Neuron (in vitro differentiated cells): ENCODE measurements around the gene SH2B2.
A peak's percentile ranks its signal among the peaks of the same experiment; 100 is the strongest.
"Not testable (repeated sequence)": the region's sequence is repeated elsewhere in the genome, so short reads cannot be mapped to it uniquely, and the experiment has no call there.

Experiments
- H2AFZ ChIP-seq: one replicate; pipeline ENCODE4 v1.6.1; 2013; ENCODE audit warnings: low read depth, mild to moderate bottlenecking, inconsistent platforms, low read length, moderate library complexity
- H3K27me3 ChIP-seq: one replicate; pipeline ENCODE4 v1.6.1; 2013; ENCODE audit warnings: low read length; ENCODE audit not compliant: insufficient read depth
- H3K36me3 ChIP-seq: one replicate; pipeline ENCODE4 v1.6.1; 2013; ENCODE audit warnings: low read length; ENCODE audit not compliant: insufficient read depth
- H3K4me1 ChIP-seq: one replicate; pipeline ENCODE4 v1.6.1; 2013; ENCODE audit warnings: low read length; ENCODE audit not compliant: insufficient read depth
- H3K4me3 ChIP-seq: 2 replicates; pipeline ENCODE4 v1.5.1; 2013; ENCODE audit warnings: mild to moderate bottlenecking, low read length, moderate library complexity
- H3K9me3 ChIP-seq: one replicate; pipeline ENCODE4 v1.6.1; 2013; ENCODE audit warnings: low read length

Gene SH2B2

GRCh38 chr7:102329366-102329765 is 42.7 kb downstream of the SH2B2 start:
- not testable (repeated sequence) for H3K36me3 ChIP-seq, H3K4me3 ChIP-seq, H3K4me1 ChIP-seq, H3K27me3 ChIP-seq, H3K9me3 ChIP-seq, H2AFZ ChIP-seq

GRCh38 chr7:102330666-102331460 is 44.2 kb downstream of the SH2B2 start:
- not testable (repeated sequence) for H3K9me3 ChIP-seq, H3K4me3 ChIP-seq, H2AFZ ChIP-seq, H3K4me1 ChIP-seq, H3K27me3 ChIP-seq, H3K36me3 ChIP-seq

GRCh38 chr7:102335574-102335973 is 48.9 kb downstream of the SH2B2 start:
- not testable (repeated sequence) for H3K36me3 ChIP-seq, H3K9me3 ChIP-seq, H3K27me3 ChIP-seq, H3K4me3 ChIP-seq, H2AFZ ChIP-seq, H3K4me1 ChIP-seq

- not testable (repeated sequence) for H3K4me1 ChIP-seq
Observed at GRCh38 chr7:102337002-102337401, 50.3 kb downstream of the SH2B2 start.

GRCh38 chr7:102337420-102337819 is 50.8 kb downstream of the SH2B2 start:
- not testable (repeated sequence) for H3K36me3 ChIP-seq, H3K27me3 ChIP-seq, H3K4me3 ChIP-seq, H3K4me1 ChIP-seq, H2AFZ ChIP-seq, H3K9me3 ChIP-seq

More at GRCh38 chr7:102337002-102337401, 50.3 kb downstream of the SH2B2 start:
- H2AFZ ChIP-seq, H3K9me3 ChIP-seq, H3K4me3 ChIP-seq, H3K27me3 ChIP-seq, H3K36me3 ChIP-seq: not testable (repeated sequence)

- H3K4me3 ChIP-seq, H3K36me3 ChIP-seq, H3K4me1 ChIP-seq, H2AFZ ChIP-seq, H3K27me3 ChIP-seq, H3K9me3 ChIP-seq: not testable (repeated sequence)
Observed at GRCh38 chr7:102340599-102341368, 54.1 kb downstream of the SH2B2 start.

- not testable (repeated sequence) for H3K4me3 ChIP-seq, H3K4me1 ChIP-seq, H3K9me3 ChIP-seq, H3K27me3 ChIP-seq, H2AFZ ChIP-seq, H3K36me3 ChIP-seq
Observed at GRCh38 chr7:102346983-102347382, 60.3 kb downstream of the SH2B2 start.

- not testable (repeated sequence) for H3K4me1 ChIP-seq, H3K9me3 ChIP-seq, H3K36me3 ChIP-seq, H3K27me3 ChIP-seq, H3K4me3 ChIP-seq, H2AFZ ChIP-seq
Observed at GRCh38 chr7:102356344-102356743, 69.7 kb downstream of the SH2B2 start, which contains the start of gene SPDYE6. Gene SPDYE6 (minus strand): TSS chr7:102356444. CDS start chr7:102356023, 421 bp downstream.

GRCh38 chr7:102363549-102364393 is 77.1 kb downstream of the SH2B2 start:
- Histone ChIP-seq H3K4me3 (peak overlapping the region; percentile 52), H2AFZ (peak overlapping the region; percentile 40)
- not testable (repeated sequence) for H3K4me1 ChIP-seq, H3K27me3 ChIP-seq, H3K9me3 ChIP-seq, H3K36me3 ChIP-seq

GRCh38 chr7:102364394-102364886 is 77.8 kb downstream of the SH2B2 start:
- not testable (repeated sequence) for H3K27me3 ChIP-seq, H3K9me3 ChIP-seq, H3K4me1 ChIP-seq, H3K36me3 ChIP-seq, H2AFZ ChIP-seq
- peak overlapping the region; percentile 52 for H3K4me3 ChIP-seq

GRCh38 chr7:102365390-102365789 is 78.7 kb downstream of the SH2B2 start:
- H3K27me3 ChIP-seq, H3K9me3 ChIP-seq, H3K36me3 ChIP-seq, H3K4me1 ChIP-seq, H3K4me3 ChIP-seq, H2AFZ ChIP-seq: not testable (repeated sequence)

- H3K4me3 ChIP-seq, H3K36me3 ChIP-seq, H3K9me3 ChIP-seq, H2AFZ ChIP-seq, H3K4me1 ChIP-seq, H3K27me3 ChIP-seq: not testable (repeated sequence)
Observed at GRCh38 chr7:102370038-102370437, 83.4 kb downstream of the SH2B2 start.
